ENCODE data around the gene LYRM4.

The LYRM4 gene

DNA sequence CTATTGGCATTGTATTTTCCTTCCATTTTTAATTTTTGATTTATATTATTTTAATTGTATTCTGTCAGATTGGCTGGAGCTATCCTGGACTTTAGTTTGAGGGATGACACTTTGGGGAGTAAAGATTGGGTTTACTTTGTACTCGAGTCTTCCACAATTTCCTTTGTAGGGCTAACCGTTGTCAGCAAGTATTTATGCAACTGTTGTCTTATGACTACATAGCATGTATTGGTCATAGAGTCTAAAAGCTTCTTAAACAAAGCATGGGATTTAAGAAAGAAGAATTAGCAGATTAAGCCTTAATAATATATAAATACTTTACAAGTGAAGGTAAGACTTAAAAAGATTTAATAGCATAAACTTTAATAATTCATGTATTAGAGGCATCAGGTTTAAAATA, 20.2 kb upstream of the LYRM4 start:
- Histone ChIP-seq H3K27me3 (ENCODE audit: insufficient read depth, low read length) (no peaks in the 10 kb centered on the region), H2AFZ (ENCODE audit: low read length, unreplicated experiment) (no peak overlapping the region), H3K27ac (ENCODE audit: low read depth, low read length) (no peak overlapping the region), H3K4me1 (ENCODE audit: control insufficient read depth, insufficient read depth, low read length, unreplicated experiment) (no peaks in the 10 kb centered on the region), H3K79me2 (ENCODE audit: control insufficient read depth, insufficient read depth, low read length, unreplicated experiment) (peaks cover 12% of the 10 kb centered on the region), H3K36me3 (ENCODE audit: insufficient read depth, low read length) (no peaks in the 10 kb centered on the region), H3K4me3 (ENCODE audit: low read depth, low read length) (no peak overlapping the region)

DNA sequence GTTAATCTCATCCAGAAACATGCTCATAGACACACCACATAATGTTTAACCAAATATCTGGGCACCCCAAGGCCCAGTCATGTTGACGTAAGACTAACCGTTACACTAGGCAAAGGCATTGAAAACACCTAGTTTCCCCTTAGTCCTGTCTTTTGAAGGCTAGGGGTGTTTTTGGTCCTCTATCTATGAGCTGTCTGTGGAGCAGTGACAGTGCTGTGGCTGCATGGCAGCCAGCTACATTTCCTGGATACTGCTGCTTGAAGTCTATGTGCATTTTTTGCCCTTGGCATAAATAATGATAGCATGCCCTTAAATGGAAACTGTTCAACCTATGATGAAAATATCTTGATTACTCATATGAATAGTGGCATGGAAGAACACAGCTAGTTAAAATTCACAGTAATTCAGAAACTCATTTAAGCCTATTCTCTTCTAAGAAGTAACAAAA, 19.2 kb upstream of the LYRM4 start:
- no peaks in the 10 kb centered on the region for H3K27me3 ChIP-seq (ENCODE audit: insufficient read depth, low read length)
- H3K4me1 ChIP-seq (ENCODE audit: control insufficient read depth, insufficient read depth, low read length, unreplicated experiment): no peaks in the 10 kb centered on the region
- H3K27ac ChIP-seq (ENCODE audit: low read depth, low read length): no peak overlapping the region
- no peaks in the 10 kb centered on the region for H3K36me3 ChIP-seq (ENCODE audit: insufficient read depth, low read length)
- no peak overlapping the region for H2AFZ ChIP-seq (ENCODE audit: low read length, unreplicated experiment)
- no peak overlapping the region for H3K4me3 ChIP-seq (ENCODE audit: low read depth, low read length)
- H3K79me2 ChIP-seq (ENCODE audit: control insufficient read depth, insufficient read depth, low read length, unreplicated experiment): peaks cover 12% of the 10 kb centered on the region

DNA sequence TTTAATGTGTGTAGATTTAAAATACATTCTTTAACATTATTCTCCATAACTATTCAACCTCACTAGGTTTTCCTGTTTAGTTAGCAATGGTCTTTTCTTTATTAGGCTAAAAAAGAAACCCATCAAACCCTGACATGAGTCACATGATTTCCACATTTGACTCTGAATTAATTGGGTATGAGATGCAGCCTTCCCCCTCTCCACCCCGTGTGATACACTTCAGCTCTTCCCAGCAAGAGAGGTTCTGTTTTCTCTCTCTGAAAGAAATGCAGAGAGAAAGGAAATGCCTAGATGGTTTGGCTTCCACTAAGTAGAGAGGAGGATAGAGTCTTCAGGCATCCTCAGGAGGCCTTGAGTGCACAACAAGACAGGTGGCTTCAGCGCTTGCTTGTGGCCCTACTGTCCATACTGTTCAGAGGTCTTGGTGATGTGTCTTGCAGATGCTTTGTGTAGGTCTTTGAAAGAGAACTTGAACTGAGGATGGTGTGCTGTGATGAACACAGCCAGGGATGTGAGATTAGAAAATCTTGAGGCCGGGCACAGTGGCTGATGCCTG, 17.9 kb upstream of the LYRM4 start:
- no peaks in the 10 kb centered on the region for H3K36me3 ChIP-seq (ENCODE audit: insufficient read depth, low read length)
- no peak overlapping the region for H3K27ac ChIP-seq (ENCODE audit: low read depth, low read length)
- no peak overlapping the region for H3K4me3 ChIP-seq (ENCODE audit: low read depth, low read length)
- no peaks in the 10 kb centered on the region for H3K4me1 ChIP-seq (ENCODE audit: control insufficient read depth, insufficient read depth, low read length, unreplicated experiment)
- no peak overlapping the region for H2AFZ ChIP-seq (ENCODE audit: low read length, unreplicated experiment)
- H3K79me2 ChIP-seq (ENCODE audit: control insufficient read depth, insufficient read depth, low read length, unreplicated experiment): peaks cover 17% of the 10 kb centered on the region
- H3K27me3 ChIP-seq (ENCODE audit: insufficient read depth, low read length): no peaks in the 10 kb centered on the region

DNA sequence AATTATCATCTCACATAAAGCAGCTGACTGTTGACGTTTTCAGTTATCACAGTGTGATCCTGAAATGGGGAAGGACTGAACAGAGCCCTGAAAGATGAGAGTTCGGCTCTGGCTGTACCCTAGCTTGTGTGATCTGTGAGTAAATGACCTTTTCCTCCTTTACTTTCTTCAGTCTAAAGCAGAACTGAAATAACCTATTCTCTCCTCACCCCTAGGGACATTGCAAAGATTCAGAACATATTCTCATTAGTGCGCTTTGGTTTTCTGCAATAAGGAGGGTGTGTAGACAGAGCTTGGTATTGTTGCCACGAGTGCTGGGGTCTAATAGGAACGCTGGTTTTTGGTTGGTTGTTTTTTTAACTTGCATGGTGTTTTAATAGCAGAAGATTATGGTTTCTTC, 17.3 kb upstream of the LYRM4 start:
- Histone ChIP-seq H3K36me3 (ENCODE audit: insufficient read depth, low read length) (no peaks in the 10 kb centered on the region), H3K27me3 (ENCODE audit: insufficient read depth, low read length) (no peaks in the 10 kb centered on the region)

DNA sequence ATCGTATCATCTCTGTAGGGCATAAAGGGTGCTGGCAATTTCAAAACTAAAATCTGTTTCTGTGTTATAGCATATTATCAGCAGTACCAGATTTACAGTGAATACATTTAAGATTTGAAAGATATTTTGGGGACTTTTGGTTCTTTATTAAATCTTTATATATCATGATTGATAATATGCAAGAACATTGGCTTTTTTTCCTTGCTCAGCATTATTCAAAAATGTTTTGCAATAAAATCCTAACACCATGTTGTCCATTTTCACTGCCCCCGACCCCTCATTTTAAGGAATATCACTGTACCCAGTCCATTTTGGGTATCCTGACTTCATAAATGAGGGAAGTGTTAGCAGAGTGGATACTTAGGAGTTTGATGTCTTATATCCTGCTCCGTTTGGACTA, 16.8 kb upstream of the LYRM4 start:
- Histone ChIP-seq H3K27ac (ENCODE audit: low read depth, low read length) (no peak overlapping the region), H3K27me3 (ENCODE audit: insufficient read depth, low read length) (no peaks in the 10 kb centered on the region), H3K4me1 (ENCODE audit: control insufficient read depth, insufficient read depth, low read length, unreplicated experiment) (no peaks in the 10 kb centered on the region), H3K4me3 (ENCODE audit: low read depth, low read length) (no peak overlapping the region), H2AFZ (ENCODE audit: low read length, unreplicated experiment) (no peak overlapping the region), H3K36me3 (ENCODE audit: insufficient read depth, low read length) (no peaks in the 10 kb centered on the region), H3K79me2 (ENCODE audit: control insufficient read depth, insufficient read depth, low read length, unreplicated experiment) (peaks cover 20% of the 10 kb centered on the region)

More for the DNA sequence above, 17.3 kb upstream of the LYRM4 start:
- no peaks in the 10 kb centered on the region for H3K4me1 ChIP-seq (ENCODE audit: control insufficient read depth, insufficient read depth, low read length, unreplicated experiment)
- H3K27ac ChIP-seq (ENCODE audit: low read depth, low read length): no peak overlapping the region
- peaks cover 17% of the 10 kb centered on the region for H3K79me2 ChIP-seq (ENCODE audit: control insufficient read depth, insufficient read depth, low read length, unreplicated experiment)
- no peak overlapping the region for H3K4me3 ChIP-seq (ENCODE audit: low read depth, low read length)
- H2AFZ ChIP-seq (ENCODE audit: low read length, unreplicated experiment): no peak overlapping the region

DNA sequence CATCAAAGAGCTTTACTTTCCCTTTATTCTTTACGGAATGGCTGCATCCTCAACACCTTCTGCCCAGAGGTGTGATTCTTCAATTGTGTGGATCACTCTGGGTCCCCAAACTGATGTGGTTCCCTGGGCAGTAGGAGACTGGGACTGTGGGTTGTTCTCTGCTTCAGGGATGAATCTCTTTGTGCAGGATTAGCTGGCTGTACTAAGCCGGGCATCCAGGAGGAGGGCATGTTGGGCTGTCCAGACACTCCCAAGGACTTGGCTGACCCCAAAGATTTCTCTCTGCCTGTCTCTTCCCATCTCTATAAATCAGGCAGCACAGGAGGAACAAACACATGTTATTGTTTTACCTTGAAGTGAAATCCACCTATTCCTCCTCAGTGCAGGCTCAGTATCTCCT, 15.8 kb upstream of the LYRM4 start:
- H2AFZ ChIP-seq (ENCODE audit: low read length, unreplicated experiment): no peak overlapping the region
- H3K36me3 ChIP-seq (ENCODE audit: insufficient read depth, low read length): no peaks in the 10 kb centered on the region
- H3K79me2 ChIP-seq (ENCODE audit: control insufficient read depth, insufficient read depth, low read length, unreplicated experiment): peaks cover 25% of the 10 kb centered on the region
- no peak overlapping the region for H3K27ac ChIP-seq (ENCODE audit: low read depth, low read length)
- H3K4me1 ChIP-seq (ENCODE audit: control insufficient read depth, insufficient read depth, low read length, unreplicated experiment): no peaks in the 10 kb centered on the region
- no peaks in the 10 kb centered on the region for H3K27me3 ChIP-seq (ENCODE audit: insufficient read depth, low read length)
- H3K4me3 ChIP-seq (ENCODE audit: low read depth, low read length): no peak overlapping the region

DNA sequence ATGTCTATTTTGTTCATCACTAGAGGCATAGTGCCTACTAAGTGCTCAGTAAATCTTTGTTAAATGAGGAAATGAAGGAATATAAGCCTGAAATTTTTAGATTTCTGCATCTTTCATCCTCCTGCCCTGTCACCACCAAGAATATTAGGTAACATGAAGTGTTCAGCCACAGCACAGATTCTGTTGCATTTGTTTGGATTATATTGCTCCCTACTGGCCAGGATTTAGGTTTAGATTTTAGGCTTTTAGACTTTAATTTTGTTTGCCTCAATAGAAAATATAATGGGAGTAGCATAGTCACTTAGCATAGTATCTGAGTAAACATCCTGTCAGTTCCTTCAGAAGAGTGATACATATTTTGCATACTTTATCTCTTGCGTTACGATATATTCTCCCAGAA, 14.7 kb upstream of the LYRM4 start:
- no peaks in the 10 kb centered on the region for H3K36me3 ChIP-seq (ENCODE audit: insufficient read depth, low read length)
- H3K27me3 ChIP-seq (ENCODE audit: insufficient read depth, low read length): no peaks in the 10 kb centered on the region
- no peaks in the 10 kb centered on the region for H3K4me1 ChIP-seq (ENCODE audit: control insufficient read depth, insufficient read depth, low read length, unreplicated experiment)
- H3K4me3 ChIP-seq (ENCODE audit: low read depth, low read length): no peak overlapping the region
- no peak overlapping the region for H3K27ac ChIP-seq (ENCODE audit: low read depth, low read length)
- H3K79me2 ChIP-seq (ENCODE audit: control insufficient read depth, insufficient read depth, low read length, unreplicated experiment): peaks cover 27% of the 10 kb centered on the region
- no peak overlapping the region for H2AFZ ChIP-seq (ENCODE audit: low read length, unreplicated experiment)

DNA sequence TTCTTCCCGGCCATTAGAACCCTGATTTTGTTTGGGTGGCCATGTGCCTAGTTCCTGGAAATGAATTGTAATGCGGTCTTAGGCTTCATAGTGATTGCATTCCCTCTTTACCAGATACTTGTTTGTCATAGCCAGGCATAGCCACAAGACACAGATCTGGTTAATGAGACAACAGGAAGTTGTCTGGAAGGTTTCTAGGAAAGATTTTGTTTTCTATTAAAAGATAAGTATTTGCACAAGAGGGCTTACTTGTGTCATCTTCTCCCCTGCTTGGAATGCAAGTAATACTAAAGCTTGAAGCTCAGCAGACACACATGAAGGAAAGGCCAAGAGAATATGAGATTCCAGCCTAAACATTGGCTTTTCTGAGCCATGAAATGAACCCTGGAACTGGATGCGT, 13.5 kb upstream of the LYRM4 start:
- Histone ChIP-seq H2AFZ (ENCODE audit: low read length, unreplicated experiment) (no peak overlapping the region), H3K36me3 (ENCODE audit: insufficient read depth, low read length) (no peaks in the 10 kb centered on the region), H3K4me3 (ENCODE audit: low read depth, low read length) (no peak overlapping the region), H3K4me1 (ENCODE audit: control insufficient read depth, insufficient read depth, low read length, unreplicated experiment) (no peaks in the 10 kb centered on the region), H3K27me3 (ENCODE audit: insufficient read depth, low read length) (no peaks in the 10 kb centered on the region), H3K27ac (ENCODE audit: low read depth, low read length) (no peak overlapping the region), H3K79me2 (ENCODE audit: control insufficient read depth, insufficient read depth, low read length, unreplicated experiment) (peaks cover 18% of the 10 kb centered on the region)

DNA sequence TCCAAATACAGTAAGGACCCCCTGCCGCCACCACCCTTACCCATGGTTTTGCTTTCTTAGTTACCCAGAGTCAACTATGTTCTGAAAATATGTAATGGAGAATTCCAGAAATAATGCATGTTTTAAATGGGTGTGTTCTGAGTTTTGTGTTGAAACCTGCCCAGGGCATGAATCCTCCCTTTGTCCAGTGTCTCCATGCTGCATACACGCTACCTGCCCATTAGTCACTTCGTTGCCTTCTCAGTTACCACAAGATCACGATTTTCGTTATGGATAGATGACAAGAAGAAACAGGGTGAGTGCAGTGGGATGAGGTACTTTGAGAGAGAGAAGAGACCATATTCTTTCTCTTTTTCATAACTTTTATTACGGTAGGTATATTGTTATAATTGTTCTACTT, 11.2 kb upstream of the LYRM4 start:
- Histone ChIP-seq H3K27ac (ENCODE audit: low read depth, low read length) (no peak overlapping the region), H3K4me1 (ENCODE audit: control insufficient read depth, insufficient read depth, low read length, unreplicated experiment) (no peaks in the 10 kb centered on the region), H3K36me3 (ENCODE audit: insufficient read depth, low read length) (no peaks in the 10 kb centered on the region), H3K4me3 (ENCODE audit: low read depth, low read length) (no peak overlapping the region), H3K79me2 (ENCODE audit: control insufficient read depth, insufficient read depth, low read length, unreplicated experiment) (peaks cover 15% of the 10 kb centered on the region), H2AFZ (ENCODE audit: low read length, unreplicated experiment) (no peak overlapping the region), H3K27me3 (ENCODE audit: insufficient read depth, low read length) (no peaks in the 10 kb centered on the region)

DNA sequence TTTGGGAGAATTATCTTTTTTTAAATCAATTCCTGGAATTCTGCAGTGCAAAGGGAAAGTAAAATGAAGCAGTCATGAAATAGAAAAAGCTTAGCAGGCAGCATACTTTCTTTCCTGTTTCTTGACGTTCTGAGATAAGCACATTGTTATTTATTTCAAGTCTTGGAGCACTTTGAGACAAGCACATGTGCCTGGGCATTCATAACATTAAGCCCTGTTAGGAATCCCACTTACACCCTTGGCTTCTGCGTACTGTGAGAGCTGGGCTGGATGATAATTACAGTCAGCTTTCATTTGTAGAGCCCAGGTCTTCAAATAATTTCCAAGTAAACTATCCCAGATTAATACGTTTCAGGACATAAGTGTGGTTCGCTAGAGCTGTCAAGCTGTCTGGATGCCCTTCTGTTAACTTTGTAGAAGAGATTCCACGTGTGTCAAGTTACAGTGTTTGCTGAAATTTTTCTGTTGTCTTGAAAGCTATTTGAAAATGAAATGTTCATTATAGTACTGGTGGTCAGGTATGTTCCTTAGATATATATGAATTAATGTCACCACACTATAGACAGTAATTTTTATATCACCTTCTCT, 9.4 kb upstream of the LYRM4 start:
- no peak overlapping the region for H3K4me3 ChIP-seq (ENCODE audit: low read depth, low read length)
- no peak overlapping the region for H2AFZ ChIP-seq (ENCODE audit: low read length, unreplicated experiment)
- no peak overlapping the region for H3K27ac ChIP-seq (ENCODE audit: low read depth, low read length)
- peaks cover 22% of the 10 kb centered on the region for H3K79me2 ChIP-seq (ENCODE audit: control insufficient read depth, insufficient read depth, low read length, unreplicated experiment)
- no peaks in the 10 kb centered on the region for H3K27me3 ChIP-seq (ENCODE audit: insufficient read depth, low read length)
- no peaks in the 10 kb centered on the region for H3K4me1 ChIP-seq (ENCODE audit: control insufficient read depth, insufficient read depth, low read length, unreplicated experiment)
- H3K36me3 ChIP-seq (ENCODE audit: insufficient read depth, low read length): no peaks in the 10 kb centered on the region

DNA sequence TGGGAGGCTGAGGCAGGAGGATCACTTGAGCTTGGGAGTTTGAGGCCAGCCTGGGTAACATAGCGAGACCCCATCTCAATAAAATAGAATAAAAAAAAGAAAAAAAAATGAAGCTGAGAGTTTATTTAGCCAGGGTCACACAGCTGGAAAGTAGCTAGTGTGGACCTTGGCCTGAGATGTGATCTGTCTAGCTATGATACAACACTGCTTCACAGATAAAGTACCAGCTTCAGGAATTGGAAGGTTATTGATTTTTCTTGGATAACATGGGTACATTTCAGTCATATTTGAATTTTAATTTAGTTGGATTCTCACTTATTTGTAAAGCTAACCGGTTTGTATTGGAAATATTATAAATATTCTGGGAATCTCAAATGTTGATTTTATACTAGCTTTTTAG, 5.7 kb upstream of the LYRM4 start:
- peaks cover 26% of the 10 kb centered on the region for H3K79me2 ChIP-seq (ENCODE audit: control insufficient read depth, insufficient read depth, low read length, unreplicated experiment)
- H3K27ac ChIP-seq (ENCODE audit: low read depth, low read length): no peak overlapping the region
- no peak overlapping the region for H3K4me3 ChIP-seq (ENCODE audit: low read depth, low read length)

More for the DNA sequence above, 5.7 kb upstream of the LYRM4 start:
- Histone ChIP-seq H2AFZ (ENCODE audit: low read length, unreplicated experiment) (no peak overlapping the region), H3K4me1 (ENCODE audit: control insufficient read depth, insufficient read depth, low read length, unreplicated experiment) (peaks cover 4% of the 10 kb centered on the region), H3K27me3 (ENCODE audit: insufficient read depth, low read length) (no peaks in the 10 kb centered on the region), H3K36me3 (ENCODE audit: insufficient read depth, low read length) (no peaks in the 10 kb centered on the region)
